ENCODE measurements around the gene VEZT. TPM values are rescaled to one million over a fixed set of nuclear protein-coding genes. Genes with fewer than 3 reads are reported as not detected.

VEZT gene
- total RNA-seq, 1 experiment from 2014 or later, result 46.4 TPM

GRCh38 chr12:95244350-95244749 is 26.7 kb downstream of the VEZT start:
- Histone ChIP-seq H3K9ac (ENCODE audit: low read length) (no peak overlapping the region), H3K4me2 (ENCODE audit: low read length) (no peak overlapping the region), H3K4me1 (ENCODE audit: control insufficient read depth in 1 of 2, insufficient read depth in 2 of 2, low read length in 2 of 2) (no peaks in the 10 kb centered on the region; a peak in 1 of 4 replicates), H2AFZ (ENCODE audit: low read depth, low read length, poor library complexity, severe bottlenecking) (no peak overlapping the region), H3K9me3 (ENCODE audit: control insufficient read depth in 1 of 2, insufficient read depth in 1 of 2, low read depth in 1 of 2, low read length in 2 of 2) (no peaks in the 10 kb centered on the region), H3K27me3 (ENCODE audit: insufficient read depth, low read length) (no peaks in the 10 kb centered on the region), H3K4me3 (replicated peaks in 1 of 2; ENCODE audit: low read depth in 1 of 2, low read length in 2 of 2) (no peak overlapping the region), H3K79me2 (ENCODE audit: insufficient read depth, low read length) (peaks cover 98% of the 10 kb centered on the region), H3K9me2 (ENCODE audit: insufficient read depth) (no peaks in the 10 kb centered on the region), H3K27ac (ENCODE audit: low read depth, low read length) (no peak overlapping the region), H4K20me1 (ENCODE audit: insufficient read depth) (0 out of 2 replicates have a peak, but pooled peaks cover 11% of the 10 kb centered on the region), H3K36me3 (ENCODE audit: control insufficient read depth in 1 of 2, insufficient read depth in 2 of 2, low read length in 2 of 2) (no peaks in the 10 kb centered on the region)
- intact Hi-C loops (cut with micrococcal nuclease), result no loop called here
- POLR2A ChIA-PET, result interaction anchor here (1.2 kb wide), 1 partner anchor 19 kb away, joined by 4 read pairs; no protein-coding TSS in a partner anchor
- CTCF ChIA-PET, result no interaction called here
- BruUV-seq (replicated peaks), result no TSS peak
- RAD21 ChIA-PET (ENCODE audit: low non-redundant PET in 1 of 2, low total read pairs in 2 of 2, uncharacterized antibody in 2 of 2, unreplicated experiment in 2 of 2), result no interaction called here
- TF ChIP-seq REST (IDR thresholded peaks at IDR 0.05; ENCODE audit: low read depth) (no peak), YY1 (IDR thresholded peaks at IDR 0.05; ENCODE audit: extremely low read depth, insufficient replicate concordance, low read depth, low read length) (no peak), TCF7L2 (IDR thresholded peaks at IDR 0.05; ENCODE audit: borderline replicate concordance, extremely low read depth, insufficient read depth, insufficient read length) (no peak), CTCF (IDR thresholded peaks at IDR 0.05 in 2 of 3, conservative IDR thresholded peaks at IDR 0.05 in 1 of 3; ENCODE audit: borderline replicate concordance in 1 of 3, insufficient read depth in 1 of 3, low read depth in 2 of 3, low read length in 2 of 3) (no peak), EZH2 (IDR thresholded peaks at IDR 0.05) (no peak), POLR2AphosphoS5 (IDR thresholded peaks at IDR 0.05; ENCODE audit: low read depth, low read length) (no peak), CBX3 (IDR thresholded peaks at IDR 0.05; ENCODE audit: low read depth) (no peak), SP1 (IDR thresholded peaks at IDR 0.05; ENCODE audit: low read depth) (no peak), FOSL1 (IDR thresholded peaks at IDR 0.05; ENCODE audit: low read depth) (no peak), ZBTB33 (IDR thresholded peaks at IDR 0.05; ENCODE audit: extremely low read depth, insufficient replicate concordance, low read length) (no peak), POLR2A (IDR thresholded peaks at IDR 0.05; ENCODE audit: borderline replicate concordance, extremely low read depth, insufficient read depth, insufficient read length) (no peak), SIN3A (IDR thresholded peaks at IDR 0.05; ENCODE audit: low read depth) (no peak), ZFX (IDR thresholded peaks at IDR 0.05) (no peak), CEBPB (IDR thresholded peaks at IDR 0.05; ENCODE audit: low read depth) (no peak), ZNF274 (IDR thresholded peaks at IDR 0.05; ENCODE audit: low read depth, low read length) (no peak), ELF1 (IDR thresholded peaks at IDR 0.05; ENCODE audit: borderline replicate concordance, low read depth) (no peak), MAX (IDR thresholded peaks at IDR 0.05) (no peak), EGR1 (IDR thresholded peaks at IDR 0.05; ENCODE audit: low read depth) (no peak), SRF (IDR thresholded peaks at IDR 0.05; ENCODE audit: low read depth) (no peak)
- DNase-seq (ENCODE audit: low read depth, low spot score) (no peak), ATAC-seq (no peak)

All from HCT116 (cell line).